HUDEP-2 (cell line): ENCODE data around the gene DCLK2.

Source experiments
- DNase-seq, 76 experiments: peaks; one replicate each; lab custom pipeline; 2025; ENCODE audit not compliant: unreplicated experiment in 76 of 76; lab: John Stamatoyannopoulos, UW

DCLK2 gene

DNA sequence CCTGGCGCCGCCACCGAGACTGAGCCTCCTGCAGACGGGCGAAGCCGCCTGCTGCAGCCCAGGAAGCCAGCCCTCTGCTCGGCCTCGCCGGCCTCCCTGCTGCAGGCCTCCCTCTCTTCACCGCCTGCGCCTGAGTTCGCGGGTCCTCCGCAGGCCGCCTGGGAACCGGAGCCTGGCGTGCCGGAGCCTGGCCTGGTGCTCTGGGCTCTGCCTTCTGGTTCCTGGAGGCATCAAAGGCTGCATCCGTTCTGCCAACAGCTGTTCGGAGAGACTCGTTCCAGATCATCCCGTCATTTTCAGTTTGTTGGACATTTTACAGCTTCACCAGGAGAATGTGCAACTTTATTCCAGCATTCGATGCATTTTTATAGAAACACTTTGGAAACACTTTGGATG is 178.0 kb downstream of the DCLK2 start:
- DNase-seq = no peak

DNA sequence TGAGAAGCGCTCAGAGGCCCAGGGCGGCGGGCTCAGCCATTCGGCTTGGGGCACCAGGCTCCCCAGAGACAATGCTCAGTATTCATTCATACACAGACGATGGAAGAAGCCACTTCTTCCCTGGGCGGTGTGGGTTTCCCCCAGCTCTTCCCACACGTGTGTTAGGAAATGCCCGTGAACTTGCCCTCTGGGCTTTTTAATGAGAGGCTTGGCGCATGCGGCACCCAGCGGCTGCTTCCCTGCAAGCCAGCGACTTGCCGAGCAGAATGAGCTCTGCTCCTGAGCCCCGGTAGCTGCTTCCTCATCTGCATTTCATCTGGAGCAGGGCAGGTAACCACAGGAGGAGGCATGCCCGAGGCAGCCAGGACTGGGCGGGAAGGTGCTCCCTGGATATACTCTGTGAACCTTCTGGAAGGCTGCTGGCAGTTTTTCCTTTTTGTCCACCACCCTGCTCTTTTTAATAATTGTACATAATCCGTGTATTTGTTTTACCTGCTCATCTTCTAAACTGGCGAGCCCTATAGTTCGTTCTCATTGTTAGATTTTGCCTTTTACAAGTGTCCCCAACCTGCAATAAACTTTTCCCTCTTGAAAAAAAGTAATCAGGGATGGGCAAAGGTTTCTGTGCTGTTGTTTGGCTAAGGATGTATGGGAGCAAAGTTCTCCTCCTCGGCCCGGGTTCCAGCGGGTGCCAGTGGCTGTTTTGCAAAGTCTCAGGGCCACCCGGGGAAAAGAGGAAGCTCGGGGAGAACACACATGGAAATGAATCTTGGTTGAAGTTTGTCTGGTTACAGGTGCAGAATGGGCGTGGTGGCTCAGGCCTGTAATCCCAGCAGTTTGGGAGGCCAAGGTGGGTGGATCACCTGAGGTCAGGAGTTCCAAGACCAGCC is 178.8 kb downstream of the DCLK2 start:
- DNase-seq = no peak

DNA sequence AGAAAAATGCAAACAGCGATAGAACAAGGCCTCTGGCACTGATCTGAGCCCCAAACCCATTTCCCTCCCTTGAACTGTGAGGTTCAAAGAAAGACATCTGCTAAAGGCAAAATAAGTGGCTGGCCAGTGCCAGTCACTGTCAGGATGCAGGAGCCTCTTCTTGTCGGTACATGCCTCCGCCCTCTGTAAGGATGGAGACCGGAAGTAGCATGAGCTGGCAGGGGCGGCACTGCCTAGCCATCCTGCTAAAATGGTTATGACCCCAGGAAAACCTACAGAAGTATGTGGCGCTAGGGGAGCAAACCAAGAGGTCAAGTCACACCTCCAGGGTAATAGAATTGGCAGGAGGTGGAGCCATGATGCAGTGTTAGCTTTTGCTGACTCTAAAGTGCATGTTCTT is 180.3 kb downstream of the DCLK2 start:
- no peak for DNase-seq

DNA sequence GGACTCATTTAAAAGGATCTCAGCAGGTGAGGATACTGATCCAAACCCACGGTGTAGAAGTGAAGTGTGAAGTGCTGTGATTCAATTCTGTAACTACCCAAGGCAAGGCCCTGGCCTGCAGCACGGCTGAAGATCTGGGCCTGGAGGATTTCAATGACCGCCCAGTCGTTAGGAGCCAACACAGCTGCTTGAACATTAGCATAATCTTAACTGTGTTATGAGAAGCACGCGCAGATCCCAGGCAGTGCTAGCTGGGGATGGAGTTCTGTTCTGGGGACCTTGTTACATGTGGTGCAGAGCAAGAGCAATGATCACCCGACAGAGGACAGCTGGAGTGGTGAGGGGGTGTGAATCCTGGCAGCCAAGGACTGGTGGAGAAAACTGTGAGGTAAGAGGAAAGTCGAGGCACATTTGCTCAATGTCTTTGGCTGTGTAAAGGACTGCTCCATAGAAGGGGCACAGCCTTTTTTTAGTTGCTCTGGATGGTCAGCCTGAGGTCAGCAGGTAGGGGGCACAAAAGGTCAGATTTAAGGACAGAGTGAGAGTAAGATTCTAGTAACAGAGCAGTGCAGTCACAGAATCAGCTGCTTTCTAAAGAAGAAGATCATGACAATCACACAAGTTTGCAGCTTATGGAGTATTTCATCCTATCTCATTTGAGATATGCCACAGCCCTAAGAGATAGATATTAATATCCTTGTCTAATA is 181.8 kb downstream of the DCLK2 start:
- DNase-seq = no peak

DNA sequence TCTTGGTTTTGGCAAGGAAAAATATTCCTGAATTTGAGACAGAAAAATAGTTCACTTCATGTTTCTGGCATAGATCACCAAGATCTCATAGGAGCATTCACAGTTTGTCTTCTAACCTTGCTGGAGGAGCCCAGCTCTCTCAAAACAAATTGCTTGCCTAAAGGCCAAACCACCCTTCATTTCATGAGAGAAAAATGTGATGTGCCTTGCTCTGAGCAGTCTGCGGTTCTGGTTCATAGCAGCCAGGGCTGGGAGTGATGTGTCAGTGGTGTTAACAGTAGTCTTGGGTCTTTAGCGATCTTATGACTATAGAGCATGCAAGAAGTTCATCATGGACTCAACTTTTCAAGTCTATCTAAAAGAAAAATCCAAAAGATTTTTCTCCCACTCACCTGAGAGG is 183.3 kb downstream of the DCLK2 start:
- DNase-seq = no peak

DNA sequence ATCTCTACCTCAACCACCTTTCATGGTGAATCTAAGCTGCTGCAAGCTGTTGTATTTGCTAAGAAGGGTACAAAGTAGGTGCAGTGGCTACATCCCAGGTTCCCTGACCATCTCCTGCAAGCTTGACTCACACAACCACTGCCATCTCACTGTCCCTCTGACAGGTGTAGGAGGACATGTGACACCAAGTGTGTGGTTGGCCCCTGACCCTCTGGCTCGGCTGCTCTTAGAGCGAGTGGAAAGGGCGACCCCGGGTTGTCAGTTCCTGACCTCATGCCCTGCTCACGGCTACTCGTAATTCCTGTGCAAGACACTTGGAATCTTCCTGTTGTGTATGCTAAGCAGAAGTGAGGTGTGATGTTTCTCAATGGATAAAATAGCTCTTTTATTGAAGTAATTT is 184.4 kb downstream of the DCLK2 start:
- DNase-seq = no peak

DNA sequence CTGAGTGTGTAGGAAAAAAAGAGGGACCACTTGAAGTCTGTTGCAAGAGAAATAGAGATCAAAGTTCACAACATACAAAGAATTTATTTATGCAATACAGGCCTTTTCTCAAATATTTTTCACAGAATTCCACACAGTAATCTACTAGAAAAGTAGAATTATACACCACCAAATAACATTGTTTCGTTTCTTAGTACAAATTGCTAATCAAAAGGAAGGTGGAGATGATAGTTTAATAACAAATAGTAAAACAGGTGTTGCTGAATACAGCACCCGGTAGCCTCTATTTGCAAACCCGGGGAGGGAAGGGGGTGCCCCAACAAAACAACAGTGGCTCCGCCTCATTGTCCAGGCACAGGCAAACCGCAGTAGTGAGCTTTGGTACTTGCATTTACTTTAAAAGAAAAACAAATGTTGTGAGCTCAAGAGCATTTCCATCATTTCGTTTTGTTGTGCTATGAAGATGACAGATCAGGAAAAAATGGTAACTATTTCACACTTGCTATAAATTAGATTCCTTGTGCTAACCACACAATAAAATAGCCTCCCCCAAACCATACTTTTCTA is 186.4 kb downstream of the DCLK2 start:
- DNase-seq = no peak

DNA sequence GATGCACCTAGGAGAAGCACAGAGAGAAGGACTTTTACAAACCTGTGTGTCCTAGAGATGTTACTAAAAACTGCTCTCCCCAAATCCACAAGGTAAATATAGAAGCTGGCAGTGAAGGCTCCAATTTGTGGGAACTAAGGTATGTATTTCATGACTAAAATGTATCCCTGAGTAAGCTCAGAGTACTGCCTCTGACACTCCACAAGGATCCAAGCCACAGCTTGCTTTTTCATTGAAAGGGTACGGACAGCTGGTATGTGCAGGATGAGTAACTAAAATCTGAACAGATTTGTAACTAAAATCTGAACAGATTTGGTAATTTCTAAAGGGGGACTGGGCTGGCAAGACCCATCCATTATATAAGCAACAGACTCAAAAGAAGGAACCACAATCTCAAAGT is 187.6 kb downstream of the DCLK2 start:
- no peak for DNase-seq

DNA sequence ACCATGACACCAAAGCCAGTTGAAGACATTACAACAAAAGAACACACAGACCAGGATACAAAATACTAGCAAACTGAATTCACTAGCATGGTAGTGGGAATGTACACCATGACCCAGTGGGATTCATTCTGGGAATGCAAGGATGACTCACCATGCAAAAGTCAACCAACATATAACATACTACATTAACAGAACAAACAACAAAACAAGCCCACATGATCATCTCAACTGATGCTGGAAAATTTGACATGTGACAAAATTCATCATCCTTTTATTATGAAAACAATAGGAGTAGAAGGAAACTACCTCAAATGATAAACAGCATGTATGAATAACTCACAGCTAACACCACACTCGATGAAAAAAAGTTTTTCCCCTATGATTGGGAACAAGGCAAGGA is 190.2 kb downstream of the DCLK2 start:
- no peak for DNase-seq

DNA sequence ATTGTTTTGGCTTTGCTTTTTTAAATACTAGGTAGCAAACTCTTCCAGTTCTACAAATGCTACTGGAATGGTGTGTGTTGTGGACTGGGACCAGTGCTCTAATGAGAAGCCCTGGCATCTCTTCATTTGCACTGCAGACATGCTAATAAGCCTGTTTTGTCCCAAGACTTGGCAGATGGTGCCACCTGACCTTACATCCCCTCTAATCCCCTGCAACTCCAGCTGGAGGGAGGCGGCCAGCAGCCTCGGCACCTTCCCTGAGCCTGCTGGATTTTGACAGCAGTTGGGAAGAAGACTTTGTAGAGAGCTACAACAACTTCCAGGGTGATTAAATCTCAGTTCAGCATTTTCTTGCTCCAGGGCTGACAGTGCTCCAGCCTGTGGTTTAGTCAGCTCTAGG is 200.0 kb downstream of the DCLK2 start:
- DNase-seq = no peak

DNA sequence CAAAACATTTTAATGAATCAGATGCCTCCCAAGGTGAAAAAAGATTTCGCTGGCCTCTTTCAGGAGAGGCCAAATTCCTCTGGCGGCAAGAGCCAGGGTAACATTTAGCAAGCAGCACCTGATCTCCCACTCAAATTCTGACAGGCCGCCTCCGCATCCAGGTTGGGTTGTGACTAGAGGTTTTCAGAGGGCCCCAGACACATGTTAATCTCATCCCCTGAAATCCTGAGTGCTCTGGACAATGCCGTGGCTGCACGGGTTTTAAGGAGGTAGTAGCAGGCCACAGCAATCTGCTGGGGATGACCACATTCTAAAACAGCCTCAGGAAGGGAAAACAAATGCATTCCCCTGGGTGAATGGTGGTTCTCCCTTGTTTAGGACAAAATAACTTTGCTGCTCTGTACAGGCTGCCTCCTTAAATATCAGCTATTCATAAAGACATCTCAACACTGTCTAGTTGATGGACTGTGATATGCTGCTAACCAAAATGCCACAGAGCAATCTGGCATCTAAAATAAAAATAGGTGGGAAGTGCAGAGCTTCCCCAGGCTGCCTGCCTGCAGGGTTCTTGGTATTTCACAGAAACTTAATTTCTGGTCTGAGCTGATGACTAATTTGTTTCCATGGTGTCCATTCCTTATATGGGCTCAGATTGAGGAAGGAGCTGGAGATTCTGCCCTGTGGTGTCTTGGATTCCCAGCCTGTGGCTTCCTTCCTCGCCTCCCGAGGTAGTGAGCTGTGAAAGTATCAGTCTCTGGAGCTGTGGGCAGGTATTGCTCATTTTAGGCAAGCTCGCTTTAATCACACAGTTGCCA is 202.0 kb downstream of the DCLK2 start:
- no peak for DNase-seq

DNA sequence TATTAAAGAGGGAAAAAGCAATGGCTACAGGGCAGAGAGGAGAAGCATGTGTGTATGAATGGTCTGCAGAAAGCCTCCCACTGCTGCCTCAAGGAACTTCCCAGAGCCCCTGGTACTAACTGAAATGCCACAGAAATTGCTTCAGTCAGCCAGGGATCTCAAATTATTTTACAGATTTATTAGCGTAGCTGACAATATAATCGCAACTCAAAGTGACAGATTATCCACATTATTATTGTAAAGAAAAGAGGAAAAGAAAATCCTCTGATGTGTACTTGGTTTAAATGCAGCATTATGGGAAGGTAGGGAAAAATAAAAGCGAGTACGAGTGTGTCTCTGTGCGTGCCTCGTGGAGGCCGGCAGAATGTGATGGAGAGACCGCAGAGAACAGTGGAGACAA is 202.7 kb downstream of the DCLK2 start:
- DNase-seq = no peak

DNA sequence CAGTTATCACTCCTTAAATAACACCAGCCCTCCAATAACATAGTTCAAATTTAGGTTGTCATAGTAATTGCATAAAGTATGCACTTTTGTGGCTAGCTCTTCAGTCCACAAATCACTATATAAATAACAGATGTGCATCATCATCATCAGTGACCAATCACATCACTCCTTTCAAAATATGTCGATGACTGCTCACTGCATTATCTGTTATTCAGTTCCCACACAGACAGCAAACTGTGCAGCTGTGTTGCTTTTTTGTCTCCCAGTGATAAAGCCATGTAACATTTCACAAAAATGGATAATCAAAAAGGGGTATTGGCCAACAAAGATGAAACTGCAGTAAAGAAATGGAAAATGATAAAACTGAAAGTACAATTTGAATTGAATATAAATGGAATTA is 205.4 kb downstream of the DCLK2 start:
- DNase-seq = no peak

DNA sequence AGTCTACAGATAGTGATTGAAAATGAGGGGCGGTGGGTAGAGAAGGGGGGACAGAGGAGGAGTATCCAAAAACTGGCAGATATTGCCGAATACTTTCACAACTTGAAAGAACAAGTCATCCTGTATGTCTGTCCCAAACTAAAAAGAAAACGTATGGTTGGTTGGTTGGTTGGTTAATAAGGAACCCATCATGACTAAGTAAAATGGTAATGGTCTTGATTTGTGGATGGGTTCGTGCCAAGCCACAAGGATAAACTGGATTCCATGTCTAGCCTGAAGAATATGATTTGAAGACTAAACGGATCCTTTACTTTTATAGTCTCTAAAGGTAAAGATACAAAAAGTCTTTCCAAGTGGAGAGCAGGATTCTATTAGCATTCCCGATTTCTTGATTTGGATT is 208.4 kb downstream of the DCLK2 start:
- DNase-seq = no peak

DNA sequence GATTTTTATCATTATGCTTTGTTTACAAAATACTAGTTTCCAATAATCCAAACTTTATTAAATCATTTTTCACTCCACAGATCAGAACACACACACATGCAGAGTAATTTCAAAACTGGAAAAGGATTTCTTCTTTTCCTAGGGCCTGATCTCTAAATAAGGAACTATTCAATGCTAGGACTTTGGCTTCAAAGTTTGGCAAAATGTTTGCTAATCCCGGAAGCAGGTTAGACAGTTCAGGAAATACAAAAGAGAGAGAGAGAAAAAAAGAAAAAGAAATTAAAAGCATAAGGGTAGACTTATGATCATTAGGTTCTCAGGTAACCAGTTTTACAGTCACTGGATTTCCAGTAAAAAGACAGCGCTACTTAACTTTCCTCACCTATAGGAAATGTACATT is 211.0 kb downstream of the DCLK2 start:
- DNase-seq = no peak

DNA sequence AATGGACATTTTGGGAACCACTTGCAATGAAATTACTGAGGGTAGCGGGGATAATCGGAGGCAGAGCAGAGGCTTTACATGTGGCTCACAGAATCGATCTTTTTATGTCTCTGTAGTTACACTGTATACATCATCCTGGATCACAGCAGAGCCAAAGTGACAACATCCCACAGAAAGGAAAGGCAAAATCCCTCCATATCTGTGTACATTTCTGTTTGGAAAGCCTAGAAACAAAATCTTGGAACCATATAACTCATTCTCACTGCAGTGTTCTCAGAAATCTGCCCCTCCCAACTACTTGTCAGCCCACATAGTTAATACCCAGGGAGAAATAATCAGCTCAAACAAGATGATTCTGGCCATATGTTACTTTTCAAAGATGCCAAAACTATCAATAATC is 211.6 kb downstream of the DCLK2 start:
- DNase-seq = no peak

DNA sequence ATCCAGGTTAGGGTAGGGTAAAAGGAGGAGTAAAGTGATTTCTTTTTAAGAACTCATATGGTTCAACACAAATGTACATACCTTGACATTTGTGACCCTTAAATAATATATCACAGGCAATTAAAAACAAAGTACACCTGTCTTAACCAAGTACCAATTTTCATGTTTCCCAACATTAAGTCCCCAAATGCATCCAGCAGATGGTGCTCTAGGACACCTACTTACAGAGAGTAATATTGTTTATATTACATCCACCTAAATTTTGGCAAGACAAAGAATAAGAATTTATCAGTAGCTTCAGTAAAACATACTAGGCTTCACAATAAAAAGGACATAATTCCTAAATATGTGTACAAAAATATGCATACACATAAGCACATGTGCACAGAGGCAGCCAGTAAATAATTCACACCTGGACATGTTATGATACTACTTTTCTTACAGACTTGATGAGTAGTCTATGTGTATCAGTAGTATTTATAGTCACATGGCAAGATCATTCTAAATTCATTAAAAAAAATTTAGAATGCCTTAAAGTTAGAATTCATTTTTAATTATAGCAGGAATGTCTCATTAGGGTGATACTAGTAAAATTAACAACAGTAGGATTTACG is 219.7 kb downstream of the DCLK2 start:
- DNase-seq = peak in 39 of 76 experiments; percentile 0 to 53 (median 11)

DNA sequence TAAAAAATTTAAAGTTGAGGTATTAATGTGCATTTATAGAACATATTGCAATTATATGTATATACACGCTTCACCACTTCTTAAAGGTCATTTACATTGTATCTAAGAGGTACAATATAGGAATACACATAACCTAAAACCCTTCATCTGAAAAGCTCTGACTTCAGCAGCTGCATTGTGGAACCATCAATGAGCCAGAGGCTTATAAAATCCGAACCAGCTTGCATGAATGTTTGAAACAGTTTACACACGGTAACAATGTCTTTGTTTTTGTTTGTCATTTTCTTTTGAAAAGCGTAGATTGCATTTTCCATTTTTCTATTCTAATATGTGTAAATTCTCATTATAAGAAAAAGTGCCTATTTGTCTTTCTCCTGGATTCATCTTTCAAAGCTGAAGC is 221.6 kb downstream of the DCLK2 start:
- DNase-seq = no peak

DNA sequence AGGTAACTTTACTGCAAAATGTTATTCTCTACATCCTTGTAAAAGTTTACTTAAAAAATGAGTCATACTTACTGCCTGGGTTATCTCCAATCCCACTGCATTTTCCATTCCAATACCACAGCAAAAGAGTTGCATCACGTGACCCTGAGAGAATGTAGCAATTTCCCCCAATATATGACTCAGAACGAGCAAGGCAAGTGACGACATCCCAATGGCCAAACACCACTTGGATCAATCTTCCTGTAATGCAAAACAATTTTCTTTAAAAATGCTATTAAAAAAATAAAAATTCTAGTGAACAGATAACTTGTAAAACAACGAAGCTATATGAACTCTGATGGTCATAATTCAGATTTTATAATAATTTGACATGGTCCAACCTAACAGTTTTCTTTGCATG is 224.3 kb downstream of the DCLK2 start:
- DNase-seq = peak in 11 of 76 experiments; percentile 3 to 33 (median 7)

DNA sequence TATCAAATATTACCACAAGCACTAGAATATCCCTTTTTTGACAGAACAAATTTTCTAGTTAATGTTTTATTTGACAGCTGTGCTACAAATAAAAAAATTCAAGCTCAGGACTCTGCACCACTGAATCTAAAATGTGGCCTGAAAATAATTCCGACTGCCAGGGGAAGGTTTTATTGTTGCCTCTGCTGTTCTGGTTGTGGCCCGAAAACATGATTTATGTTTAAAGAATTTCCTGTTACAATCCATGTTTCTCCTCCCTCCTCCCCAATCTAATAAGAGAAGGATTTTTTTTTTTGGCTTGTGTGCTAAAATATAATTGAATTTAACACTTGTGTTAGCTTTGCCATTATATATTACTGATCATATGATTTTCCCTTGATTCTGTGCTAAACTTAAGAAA is 227.8 kb downstream of the DCLK2 start:
- no peak for DNase-seq

DNA sequence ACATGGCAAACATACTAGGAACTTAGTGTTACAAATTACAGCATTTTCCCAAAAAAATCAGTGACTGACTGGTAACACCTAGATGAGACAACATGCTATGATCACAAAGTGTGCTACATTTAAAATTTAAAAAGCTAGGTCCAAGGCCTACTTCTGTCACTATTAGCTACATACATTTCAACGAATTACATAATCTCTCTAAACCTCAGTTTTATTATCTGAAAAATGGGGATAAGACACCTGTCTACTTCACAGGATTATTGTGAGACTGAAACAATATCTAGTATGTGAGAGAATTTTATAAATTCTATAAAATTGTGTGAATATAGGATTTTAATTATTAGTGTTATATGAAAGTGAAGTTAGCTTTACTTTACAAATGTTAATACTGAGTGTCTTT is 228.5 kb downstream of the DCLK2 start:
- no peak for DNase-seq
